Measurements from ENCODE around the gene IL4R. TPM values are rescaled to one million over a fixed set of nuclear protein-coding genes. Genes with fewer than 3 reads are reported as not detected.

Gene IL4R
- total and polyA plus RNA-seq, 2 of the 8 experiments (the other 6 are each of a cell fraction or from before 2014, with no cell fraction given) = 29.1 to 29.4 TPM

DNA sequence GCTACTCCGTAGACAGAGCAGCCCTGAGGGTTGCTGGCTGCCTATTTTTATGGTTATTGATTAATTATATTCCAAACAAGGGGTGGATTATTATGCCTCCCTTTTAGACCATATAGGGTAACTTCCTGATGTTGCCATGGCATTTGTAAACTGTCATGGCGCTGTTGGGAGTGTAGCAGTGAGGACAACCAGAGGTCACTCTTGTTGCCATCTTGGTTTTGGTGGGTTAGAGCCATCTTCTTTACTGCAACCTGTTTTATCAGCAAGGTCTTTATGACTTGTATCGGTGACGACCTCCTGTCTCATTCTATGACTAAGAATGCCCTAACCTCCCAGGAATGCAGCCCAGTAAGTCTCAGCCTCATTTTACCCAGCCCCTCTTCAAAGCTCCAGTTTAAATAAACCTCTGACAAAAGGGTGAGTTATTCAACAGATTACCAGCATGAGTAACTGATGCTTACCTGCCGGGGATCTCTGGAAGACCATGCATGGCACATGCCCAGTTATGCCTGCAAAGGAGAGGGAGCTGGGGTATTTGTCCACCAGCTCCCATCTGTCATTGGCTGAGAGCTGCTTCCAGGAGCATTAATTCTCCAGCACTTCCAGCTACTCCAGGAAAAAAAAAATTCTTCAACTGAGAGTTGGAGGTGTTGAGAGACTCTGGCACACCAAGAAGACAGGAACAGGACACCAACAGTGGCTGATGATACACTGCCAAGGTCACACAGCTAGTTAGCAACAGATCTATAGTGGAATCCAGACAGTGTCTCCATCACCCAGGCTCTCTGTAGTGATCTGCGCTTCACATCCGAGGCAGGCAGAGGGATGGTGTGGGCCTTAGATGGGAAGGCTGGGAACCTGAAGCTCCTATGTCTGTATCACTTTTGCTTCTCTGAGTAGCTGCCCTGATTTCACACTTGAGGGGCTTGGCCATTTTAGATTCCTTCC lies 51.6 kb downstream of the IL4R start (continued):
- no peak for TF ChIP-seq EZH2 (IDR thresholded peaks at IDR 0.05; ENCODE audit: low read depth, low read length, severe bottlenecking)
- TF ChIP-seq HDAC2 (IDR thresholded peaks at IDR 0.05; ENCODE audit: borderline replicate concordance in 1 of 2, low read depth in 2 of 2, low read length in 2 of 2) = no peak
- no peak for TF ChIP-seq CHD2 (IDR thresholded peaks at IDR 0.05; ENCODE audit: low read length)
- TF ChIP-seq SUZ12 (IDR thresholded peaks at IDR 0.05; ENCODE audit: low read length) = no peak
- no peak for TF ChIP-seq KDM5A (IDR thresholded peaks at IDR 0.05; ENCODE audit: low read length)
- no peak for TF ChIP-seq GTF2F1 (IDR thresholded peaks at IDR 0.05; ENCODE audit: borderline replicate concordance, low read depth, low read length)
- no peak for TF ChIP-seq TCF12 (IDR thresholded peaks at IDR 0.05; ENCODE audit: low read depth, low read length)
- no peak for TF ChIP-seq SP1 (IDR thresholded peaks at IDR 0.05; ENCODE audit: low read depth, low read length)
- no peak for TF ChIP-seq BACH1 (IDR thresholded peaks at IDR 0.05; ENCODE audit: low read length)
- no peak for TF ChIP-seq RNF2 (IDR thresholded peaks at IDR 0.05; ENCODE audit: borderline replicate concordance, low read depth, low read length, missing control alignments, poor library complexity, severe bottlenecking)
- TF ChIP-seq RFX5 (IDR thresholded peaks at IDR 0.05; ENCODE audit: borderline replicate concordance, low read depth, low read length) = no peak
- TF ChIP-seq NRF1 (IDR thresholded peaks at IDR 0.05; ENCODE audit: low read depth, low read length) = no peak
- TF ChIP-seq SIRT6 (IDR thresholded peaks at IDR 0.05; ENCODE audit: low read length) = no peak

Data from H1 (cell line).